HepG2 (cell line): ENCODE results near the gene EARS2. TPM values are rescaled to one million over a fixed set of nuclear protein-coding genes. Genes with fewer than 3 reads are reported as not detected.

ENCODE experiments used
- CEBPB ChIP-seq: IDR thresholded peaks from 2 replicates; pipeline ENCODE4 v1.6.1; 2011; ENCODE audit warnings: low read depth, low read length, improper control_type of control experiment, borderline replicate concordance
- CENPBD1 ChIP-seq: sonication (generic); formaldehyde crosslinking; IDR thresholded peaks from 2 replicates; pipeline ENCODE4 v1.8.0; 2022; ENCODE audit warnings: missing genetic modification reagents, low read depth, mild to moderate bottlenecking, borderline replicate concordance
- EEA1 ChIP-seq: sonication (generic); formaldehyde crosslinking; IDR thresholded peaks from 2 replicates; pipeline ENCODE4 v1.5.1; 2020; ENCODE audit warnings: mild to moderate bottlenecking, missing genetic modification reagents, borderline replicate concordance
- LCORL ChIP-seq, 2 experiments: fragments of 450-650 bp in 1 of 2; sonication (generic) in 1 of 2; formaldehyde crosslinking in 1 of 2; IDR thresholded peaks; 2 replicates each; pipeline versions ENCODE4 v1.5.0 to v1.6.1; 2017 to 2020; ENCODE audit warnings: antibody characterized with exemption in 1 of 2, missing genetic modification reagents in 1 of 2
- PHF5A ChIP-seq: IDR thresholded peaks from one replicate; pipeline ENCODE4 v1.6.1; 2018; ENCODE audit warnings: low read depth, missing genetic modification reagents; ENCODE audit not compliant: unreplicated experiment
- RORA ChIP-seq: sonication (generic); formaldehyde crosslinking; IDR thresholded peaks from 2 replicates; pipeline ENCODE4 v1.5.0; 2020; ENCODE audit warnings: mild to moderate bottlenecking, missing genetic modification reagents, moderate library complexity
- SMAD1 ChIP-seq: sonication (generic); formaldehyde crosslinking; IDR thresholded peaks from 2 replicates; pipeline ENCODE4 v1.4.0; 2020; ENCODE audit warnings: missing genetic modification reagents, low read depth, mild to moderate bottlenecking, borderline replicate concordance
- SUZ12 ChIP-seq: fragments of 150-350 bp; IDR thresholded peaks from 2 replicates; pipeline ENCODE4 v1.6.1; 2014; ENCODE audit warnings: low read depth, low read length
- TFE3 ChIP-seq: IDR thresholded peaks from 2 replicates; pipeline ENCODE4 v1.6.1; 2016
- TGIF2 ChIP-seq: IDR thresholded peaks from 2 replicates; pipeline ENCODE4 v1.6.1; 2016; ENCODE audit warnings: control low read depth, missing compliant biosample characterization
- ZNF232 ChIP-seq: sonication (generic); formaldehyde crosslinking; IDR thresholded peaks from 2 replicates; pipeline ENCODE4 v1.4.0; 2020; ENCODE audit warnings: missing genetic modification reagents, borderline replicate concordance
- ZNF326 ChIP-seq: sonication (generic); formaldehyde crosslinking; IDR thresholded peaks from 2 replicates; pipeline ENCODE4 v1.4.0; 2020; ENCODE audit warnings: missing genetic modification reagents, borderline replicate concordance
- ZNF33B ChIP-seq: sonication (generic); formaldehyde crosslinking; IDR thresholded peaks from 2 replicates; pipeline ENCODE4 v1.5.1; 2020; ENCODE audit warnings: mild to moderate bottlenecking, missing genetic modification reagents
- ZNF562 ChIP-seq: sonication (generic); formaldehyde crosslinking; IDR thresholded peaks from 2 replicates; pipeline ENCODE4 v1.8.0; 2022; ENCODE audit warnings: missing genetic modification reagents, borderline replicate concordance
- ZNF564 ChIP-seq: sonication (generic); formaldehyde crosslinking; IDR thresholded peaks from 2 replicates; pipeline ENCODE4 v1.8.1; 2023; ENCODE audit warnings: mild to moderate bottlenecking, missing genetic modification reagents
- ZNF574 ChIP-seq: sonication (generic); formaldehyde crosslinking; IDR thresholded peaks from 2 replicates; pipeline ENCODE4 v1.4.0; 2020; ENCODE audit warnings: missing genetic modification reagents
- ZNF780A ChIP-seq: sonication (generic); formaldehyde crosslinking; IDR thresholded peaks from 2 replicates; pipeline ENCODE4 v1.8.0; 2022; ENCODE audit warnings: mild to moderate bottlenecking, missing genetic modification reagents, moderate library complexity
- polyA plus RNA-seq, 8 experiments: library from polyadenylated mRNA; depleted of rRNA in 3 of 8; stranded (reverse) in 7 of 8; unstranded in 1 of 8; fragments of >200 nt; fragmentation: Illumina TruSeq in 4 of 8; extraction: Trizol in 4 of 8; gene quantifications; 2 replicates each; pipeline versions ENCODE4 v1.2.1 to v1.2.3, GENCODE V29; 2011 to 2016; ENCODE audit warnings: low read depth in 4 of 8, missing spikeins in 1 of 8, mixed read lengths in 1 of 8; ENCODE audit not compliant: insufficient read depth in 1 of 8
- total RNA-seq, 5 experiments: library from RNA; depleted of rRNA; stranded (reverse); fragments of >200 nt; fragmentation: Illumina TruSeq; extraction: Trizol; gene quantifications; 2 replicates each; pipeline ENCODE4 v1.2.3, GENCODE V29; 2016; ENCODE audit warnings: low read depth in 1 of 5
- TF ChIP-seq, protein P1 (sequence below): IDR thresholded peaks from 2 replicates; pipeline ENCODE4 v1.6.1; 2016; ENCODE audit warnings: low read depth, borderline replicate concordance
- TF ChIP-seq, protein P2 (sequence below): sonication (generic); formaldehyde crosslinking; IDR thresholded peaks from 2 replicates; pipeline ENCODE4 v1.5.0; 2020; ENCODE audit warnings: missing genetic modification reagents
- TF ChIP-seq, protein P3 (sequence below): sonication (generic); formaldehyde crosslinking; IDR thresholded peaks from 2 replicates; pipeline ENCODE4 v1.4.0; 2020; ENCODE audit warnings: mild to moderate bottlenecking, missing genetic modification reagents

EARS2 gene
- total and polyA plus RNA-seq, 2 of the 13 experiments (the other 11 are each of a cell fraction or from before 2014, with no cell fraction given): 49.4 to 80.4 TPM

DNA sequence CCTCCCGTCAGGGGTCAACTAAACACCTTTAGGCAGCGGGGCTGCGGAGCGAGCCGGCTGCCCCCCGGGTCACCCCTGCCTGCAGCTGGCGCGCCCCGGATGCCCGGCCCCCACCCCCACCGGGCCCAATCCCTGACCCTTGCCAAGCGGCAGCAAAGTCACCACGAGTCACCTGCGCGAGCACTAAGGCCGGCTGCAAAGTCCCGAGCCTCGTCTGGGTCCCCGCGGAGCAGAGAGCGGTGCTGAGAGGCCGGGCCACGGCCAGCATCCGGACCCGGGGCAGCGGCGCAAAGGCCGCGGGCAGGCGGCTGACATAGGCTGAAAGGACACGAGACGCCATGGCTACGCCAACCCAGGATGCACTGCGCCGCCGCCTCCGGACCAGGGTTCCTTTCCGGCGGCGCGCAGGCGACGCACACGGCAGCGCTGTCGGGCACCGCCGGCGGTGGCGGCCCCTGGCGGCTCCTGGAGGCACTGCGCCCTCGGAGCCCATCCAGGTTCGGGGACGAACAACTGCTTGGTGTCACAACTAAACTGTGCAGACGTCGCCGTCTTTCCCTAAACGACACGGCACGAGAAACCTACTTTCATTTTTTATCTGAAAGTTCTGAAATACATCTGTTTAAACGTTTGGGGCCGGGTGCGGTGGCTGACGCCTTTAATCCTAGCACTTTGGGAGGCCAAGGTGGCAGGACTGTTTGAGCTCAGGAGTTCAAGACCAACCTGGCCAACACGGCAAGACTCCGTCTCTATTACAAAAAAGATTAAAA is 39.0 kb upstream of the EARS2 start, which contains the start of gene NDUFAB1 (continued):
- TF ChIP-seq CENPBD1 (CRISPR knock-in tag) (no peak), SMAD1 (CRISPR knock-in tag) (peak; percentile 97; the same call in 1 of the 2 replicates), SUZ12 (peak; percentile 66), TFE3 (CRISPR knock-in tag) (peak; percentile 73), ZNF232 (CRISPR knock-in tag) (peak; percentile 96; the same call in 1 of the 2 replicates), TGIF2 (peak; percentile 92; the same call in 1 of the 2 replicates), EEA1 (CRISPR knock-in tag) (peak; percentile 96; the same call in 1 of the 2 replicates), CEBPB (no peak), RORA (CRISPR knock-in tag) (no peak), LCORL (IDR thresholded peaks at IDR 0.05) (no peak), LCORL (CRISPR knock-in tag; IDR thresholded peaks at IDR 0.05) (peak; percentile 88), ZNF574 (CRISPR knock-in tag) (peak; percentile 99), ZNF562 (no peak), ZNF564 (peak; percentile 93), ZNF780A (CRISPR knock-in tag) (no peak; the same call in 1 of the 2 replicates), ZNF326 (no peak), PHF5A (peak; percentile 93), ZNF33B (peak; percentile 86; the same call in 1 of the 2 replicates)
- TF ChIP-seq, protein P1, sequence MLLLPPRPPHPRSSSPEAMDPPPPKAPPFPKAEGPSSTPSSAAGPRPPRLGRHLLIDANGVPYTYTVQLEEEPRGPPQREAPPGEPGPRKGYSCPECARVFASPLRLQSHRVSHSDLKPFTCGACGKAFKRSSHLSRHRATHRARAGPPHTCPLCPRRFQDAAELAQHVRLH: peak; percentile 99
- TF ChIP-seq, protein P2, sequence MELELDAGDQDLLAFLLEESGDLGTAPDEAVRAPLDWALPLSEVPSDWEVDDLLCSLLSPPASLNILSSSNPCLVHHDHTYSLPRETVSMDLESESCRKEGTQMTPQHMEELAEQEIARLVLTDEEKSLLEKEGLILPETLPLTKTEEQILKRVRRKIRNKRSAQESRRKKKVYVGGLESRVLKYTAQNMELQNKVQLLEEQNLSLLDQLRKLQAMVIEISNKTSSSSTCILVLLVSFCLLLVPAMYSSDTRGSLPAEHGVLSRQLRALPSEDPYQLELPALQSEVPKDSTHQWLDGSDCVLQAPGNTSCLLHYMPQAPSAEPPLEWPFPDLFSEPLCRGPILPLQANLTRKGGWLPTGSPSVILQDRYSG: peak; percentile 96; the same call in 1 of the 2 replicates
- TF ChIP-seq, protein P3, sequence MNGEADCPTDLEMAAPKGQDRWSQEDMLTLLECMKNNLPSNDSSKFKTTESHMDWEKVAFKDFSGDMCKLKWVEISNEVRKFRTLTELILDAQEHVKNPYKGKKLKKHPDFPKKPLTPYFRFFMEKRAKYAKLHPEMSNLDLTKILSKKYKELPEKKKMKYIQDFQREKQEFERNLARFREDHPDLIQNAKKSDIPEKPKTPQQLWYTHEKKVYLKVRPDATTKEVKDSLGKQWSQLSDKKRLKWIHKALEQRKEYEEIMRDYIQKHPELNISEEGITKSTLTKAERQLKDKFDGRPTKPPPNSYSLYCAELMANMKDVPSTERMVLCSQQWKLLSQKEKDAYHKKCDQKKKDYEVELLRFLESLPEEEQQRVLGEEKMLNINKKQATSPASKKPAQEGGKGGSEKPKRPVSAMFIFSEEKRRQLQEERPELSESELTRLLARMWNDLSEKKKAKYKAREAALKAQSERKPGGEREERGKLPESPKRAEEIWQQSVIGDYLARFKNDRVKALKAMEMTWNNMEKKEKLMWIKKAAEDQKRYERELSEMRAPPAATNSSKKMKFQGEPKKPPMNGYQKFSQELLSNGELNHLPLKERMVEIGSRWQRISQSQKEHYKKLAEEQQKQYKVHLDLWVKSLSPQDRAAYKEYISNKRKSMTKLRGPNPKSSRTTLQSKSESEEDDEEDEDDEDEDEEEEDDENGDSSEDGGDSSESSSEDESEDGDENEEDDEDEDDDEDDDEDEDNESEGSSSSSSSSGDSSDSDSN (CRISPR knock-in tag): peak; percentile 82
